ENCODE results near the gene KDM4C. TPM values are rescaled to one million over a fixed set of nuclear protein-coding genes. Genes with fewer than 3 reads are reported as not detected.
"Not testable (repeated sequence)": the region's sequence is repeated elsewhere in the genome, so short reads cannot be mapped to it uniquely, and the experiment has no call there.

Gene KDM4C
- polyA plus RNA-seq, 10 donors = 8.6 to 21.4 (median 11.4) TPM

- no peak for DNase-seq
Observed at GRCh38 chr9:6805532-6805931, 47.8 kb downstream of the KDM4C start.

DNA sequence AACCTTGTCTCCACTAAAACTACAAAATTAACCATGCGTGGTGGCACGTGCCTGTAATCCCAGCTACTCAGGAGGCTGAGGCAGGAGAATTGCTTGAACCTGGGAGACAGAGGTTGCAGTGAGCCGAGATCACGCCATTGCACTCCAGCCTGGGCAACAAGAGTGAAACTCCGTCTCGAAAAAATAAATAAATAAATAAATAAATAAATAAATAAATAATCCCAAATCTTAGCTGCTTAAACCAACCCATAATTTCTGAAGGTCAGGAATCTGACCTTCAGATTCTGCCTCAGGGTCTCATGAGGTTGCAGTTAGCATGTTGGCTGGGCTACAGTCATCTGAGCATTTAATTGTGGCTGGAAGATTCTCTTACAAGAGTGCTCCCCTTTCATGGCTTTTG lies 48.5 kb downstream of the KDM4C start:
- not testable (repeated sequence) for DNase-seq

- DNase-seq = not testable (repeated sequence)
Observed at GRCh38 chr9:6807669-6808068, 49.9 kb downstream of the KDM4C start.

- no peak for DNase-seq
Observed at GRCh38 chr9:6811436-6811835, 53.7 kb downstream of the KDM4C start.

- DNase-seq = no peak
Observed at GRCh38 chr9:6816581-6816980, 58.8 kb downstream of the KDM4C start.

- no peak for DNase-seq
Observed at GRCh38 chr9:6818292-6818922, 60.6 kb downstream of the KDM4C start.

DNA sequence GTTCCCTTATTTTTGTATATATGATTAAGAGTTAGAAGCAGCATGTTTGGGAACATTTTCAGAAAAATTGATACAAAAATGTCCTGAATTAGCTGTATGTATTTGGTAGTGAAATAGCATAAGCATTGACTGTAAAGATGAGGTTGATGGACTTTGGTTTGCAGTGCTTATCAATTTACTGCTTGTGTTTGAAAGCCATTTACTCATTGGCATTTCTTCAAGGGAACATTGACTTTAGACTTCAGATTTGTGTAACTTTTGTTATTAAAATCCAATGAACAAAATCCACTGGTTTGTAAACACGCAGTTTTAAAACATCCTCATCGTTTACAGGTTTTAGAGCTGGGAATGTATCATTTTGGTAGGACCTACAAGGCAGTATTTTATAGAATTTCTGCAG lies 61.3 kb downstream of the KDM4C start:
- DNase-seq = no peak

DNA sequence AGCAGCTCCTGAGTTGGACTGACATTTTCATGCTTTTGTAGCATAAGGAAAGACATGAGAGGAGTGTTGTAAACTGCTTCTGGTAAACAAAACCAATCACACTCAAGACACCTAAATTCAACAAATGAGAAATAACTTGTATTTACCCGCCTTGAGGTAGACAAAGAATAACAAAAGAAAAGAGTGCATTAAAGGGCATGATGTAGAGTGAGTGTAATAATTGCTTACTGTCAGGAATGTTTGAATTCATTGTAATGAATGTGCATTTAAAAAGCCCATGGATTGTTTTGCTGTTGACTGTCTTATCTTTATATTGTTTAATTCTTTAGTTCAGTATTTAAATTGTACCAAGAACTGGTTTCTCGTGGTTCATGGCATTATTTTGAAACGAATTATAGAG lies 61.8 kb downstream of the KDM4C start:
- DNase-seq = no peak

- no peak for DNase-seq
Observed at GRCh38 chr9:6822696-6823095, 64.9 kb downstream of the KDM4C start.

- peak; percentile 42 to 71 (median 54) for DNase-seq
Observed at GRCh38 chr9:6827439-6828145, 69.8 kb downstream of the KDM4C start.

DNA sequence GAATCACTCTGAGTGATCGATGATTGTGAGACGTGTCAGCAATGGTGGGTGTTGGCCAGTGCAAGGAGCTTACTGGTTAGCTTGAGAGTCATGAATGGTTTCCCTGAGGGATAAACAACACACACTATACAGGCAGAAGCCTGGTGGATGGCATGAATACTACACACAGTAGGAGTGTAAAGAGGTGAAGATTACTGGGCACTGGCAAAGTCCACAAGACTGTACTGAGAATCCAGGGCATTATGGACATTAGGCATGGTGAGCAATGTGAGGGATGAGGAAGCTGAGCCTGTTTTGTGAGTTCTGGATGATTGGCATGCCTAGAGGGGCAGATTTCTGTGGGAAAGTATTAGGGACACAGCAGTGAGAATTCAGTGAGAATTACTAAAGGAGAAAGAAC lies 71.3 kb downstream of the KDM4C start:
- DNase-seq = no peak

GRCh38 chr9:6829536-6829935 lies 71.8 kb downstream of the KDM4C start:
- no peak for DNase-seq

DNA sequence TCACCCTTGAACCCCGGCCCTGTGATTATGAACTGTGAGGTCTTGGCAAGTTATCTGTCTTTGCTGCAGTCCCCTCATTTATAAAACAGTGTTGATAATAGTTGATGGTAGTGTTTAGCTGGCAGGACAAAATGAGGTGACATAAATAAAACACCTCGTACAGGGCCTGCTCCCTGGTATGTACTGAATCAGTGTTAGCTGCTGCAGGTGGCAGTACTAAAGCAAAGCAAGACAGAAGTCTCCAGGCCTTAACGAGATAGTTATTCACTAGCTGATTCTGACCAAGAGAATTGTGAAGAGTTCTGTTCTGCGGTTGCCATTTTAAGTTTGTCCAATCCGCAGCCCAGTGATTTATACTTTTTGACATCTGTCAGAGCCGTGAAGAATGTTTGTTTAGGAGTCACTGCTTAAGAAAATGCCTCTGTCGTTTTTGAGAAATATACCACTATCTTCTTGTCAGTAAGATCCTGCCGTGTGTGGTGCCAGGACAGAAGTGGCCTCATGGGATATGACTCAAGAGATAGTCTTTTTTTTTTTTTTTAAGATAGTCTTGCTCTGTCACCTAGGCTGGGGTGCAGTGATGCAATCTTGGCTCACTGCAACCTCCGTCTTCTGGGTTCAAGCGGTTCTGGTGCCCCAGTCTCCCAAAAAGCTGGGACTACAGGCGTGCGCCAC lies 75.9 kb downstream of the KDM4C start:
- DNase-seq = no peak

- no peak for DNase-seq
Observed at GRCh38 chr9:6834306-6834705, 76.5 kb downstream of the KDM4C start.

DNA sequence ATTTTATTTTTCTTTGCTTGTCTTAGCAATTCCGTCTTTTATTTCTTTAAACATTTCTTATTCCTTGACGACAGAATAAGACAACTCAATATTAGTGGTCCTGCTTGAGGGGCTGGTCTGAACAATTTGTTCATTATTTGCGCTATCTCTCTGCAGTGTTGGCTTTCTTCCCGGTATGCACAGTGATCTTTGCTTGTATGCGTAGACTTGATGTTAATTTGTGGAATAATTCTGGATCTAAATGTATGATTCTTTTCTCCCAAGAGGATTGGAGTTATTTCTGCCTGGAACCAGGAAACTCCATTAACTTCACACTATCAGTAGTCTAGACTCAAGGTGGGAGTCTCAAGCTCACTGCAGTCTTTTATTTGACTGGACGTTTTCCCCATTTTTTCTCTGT lies 80.4 kb downstream of the KDM4C start:
- peak in 1 of 3 donors; percentile 14 for DNase-seq

DNA sequence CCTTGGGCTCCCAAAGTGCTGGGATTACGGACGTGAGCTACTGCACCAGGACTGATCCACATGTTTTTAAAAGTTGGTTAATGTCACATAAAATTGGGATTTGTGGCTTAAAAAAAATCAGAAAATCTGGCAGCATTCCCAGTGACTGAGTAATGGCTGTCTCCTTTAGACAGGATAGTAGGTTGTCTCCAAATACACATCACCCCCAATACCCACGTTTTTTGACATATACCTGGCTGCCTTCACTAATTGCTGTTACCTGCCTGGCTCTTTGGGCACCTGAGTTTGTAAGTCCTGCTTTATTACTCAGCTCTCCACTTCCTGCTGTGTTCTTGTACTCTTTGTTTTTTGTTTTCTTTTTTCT lies 84.8 kb downstream of the KDM4C start:
- DNase-seq = peak in 1 of 3 donors; percentile 16

DNA sequence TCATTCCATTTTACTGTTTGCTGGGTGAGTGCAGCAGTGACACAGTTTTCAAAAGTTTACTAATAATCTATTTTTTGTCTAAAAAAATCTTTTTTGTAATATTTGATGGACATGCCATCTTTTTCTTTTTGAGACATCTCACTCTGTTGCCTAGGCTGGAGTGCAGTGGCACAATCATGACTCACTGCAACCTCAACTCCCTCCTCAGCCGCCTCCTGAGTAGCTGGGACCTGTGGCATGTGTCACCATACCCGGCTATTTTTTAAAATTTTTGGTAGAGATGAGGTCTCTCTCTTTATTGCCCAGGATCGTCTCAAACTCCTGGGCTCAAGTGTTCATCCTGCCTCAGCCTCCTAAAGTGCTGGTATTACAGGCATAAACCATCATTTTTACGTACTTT lies 86.0 kb downstream of the KDM4C start:
- DNase-seq = no peak

GRCh38 chr9:6844267-6844666 lies 86.5 kb downstream of the KDM4C start:
- DNase-seq = no peak

- no peak for DNase-seq
Observed at GRCh38 chr9:6845128-6845826, 87.5 kb downstream of the KDM4C start.

- peak in 1 of 3 donors; percentile 6 for DNase-seq
Observed at GRCh38 chr9:6845880-6846279, 88.1 kb downstream of the KDM4C start.

- DNase-seq = no peak
Observed at GRCh38 chr9:6852243-6852963, 94.6 kb downstream of the KDM4C start.

DNA sequence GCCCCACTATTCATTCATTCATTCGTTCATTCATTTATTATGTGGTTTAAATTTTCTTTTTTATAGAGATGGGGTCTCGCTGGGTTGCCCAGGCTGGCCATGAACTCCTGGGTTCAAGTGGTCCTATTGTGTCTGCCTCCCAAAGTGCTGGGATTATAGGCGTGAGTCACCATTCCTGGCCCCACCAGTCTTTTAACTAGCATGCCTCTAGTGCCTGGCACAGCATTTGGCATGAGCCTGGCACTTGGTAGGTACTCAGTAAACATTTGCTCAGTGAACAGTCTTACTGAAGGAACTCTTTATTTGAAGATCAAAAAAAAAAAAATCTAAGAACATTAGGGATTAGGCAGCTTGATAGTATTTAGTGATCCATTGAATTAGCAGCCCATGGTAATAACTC lies 98.1 kb downstream of the KDM4C start:
- DNase-seq = no peak

Measured in muscle of back (tissue), 11 donors.